ENCODE results near the gene CROCC2.

GRCh38 chr2:240885566-240885965 is 20.6 kb upstream of the CROCC2 start:
- TF ChIP-seq ZNF747 (tag by site-specific recombination; IDR thresholded peaks at IDR 0.05) = no peak
- no peak for TF ChIP-seq CTCF (tag by site-specific recombination; IDR thresholded peaks at IDR 0.05)
- TF ChIP-seq ZNF501 (tag by site-specific recombination; IDR thresholded peaks at IDR 0.05) = no peak
- no peak for TF ChIP-seq ZNF335 (tag by site-specific recombination; conservative IDR thresholded peaks at IDR 0.05)
